LNCAP (cell line): ENCODE results near the gene AP3B1.

ENCODE experiments used
- CTCF ChIP-seq: fragments of 450-650 bp; IDR thresholded peaks from 2 replicates; pipeline ENCODE4 v1.5.1; 2017; ENCODE audit warnings: mild to moderate bottlenecking

AP3B1 gene

GRCh38 chr5:78288246-78288645 is 6.3 kb downstream of the AP3B1 start:
- TF ChIP-seq CTCF, result no peak

GRCh38 chr5:78287833-78288232 is 6.7 kb downstream of the AP3B1 start:
- no peak for TF ChIP-seq CTCF

- no peak for TF ChIP-seq CTCF
Measured at GRCh38 chr5:78287169-78287568, 7.3 kb downstream of the AP3B1 start.

GRCh38 chr5:78286290-78286689 is 8.2 kb downstream of the AP3B1 start:
- TF ChIP-seq CTCF, result no peak

GRCh38 chr5:78283802-78284201 is 10.7 kb downstream of the AP3B1 start:
- no peak for TF ChIP-seq CTCF

GRCh38 chr5:78283105-78283504 is 11.4 kb downstream of the AP3B1 start:
- no peak for TF ChIP-seq CTCF

GRCh38 chr5:78280261-78280660 is 14.2 kb downstream of the AP3B1 start:
- no peak for TF ChIP-seq CTCF

GRCh38 chr5:78279194-78279593 is 15.3 kb downstream of the AP3B1 start:
- no peak for TF ChIP-seq CTCF
